ENCODE results near the gene CHST11. TPM values are rescaled to one million over a fixed set of nuclear protein-coding genes. Genes with fewer than 3 reads are reported as not detected.

Gene CHST11
- total and polyA plus RNA-seq, 2 of the 4 experiments (the other 2 are of a cell fraction), result 1.4 to 2.7 TPM

DNA sequence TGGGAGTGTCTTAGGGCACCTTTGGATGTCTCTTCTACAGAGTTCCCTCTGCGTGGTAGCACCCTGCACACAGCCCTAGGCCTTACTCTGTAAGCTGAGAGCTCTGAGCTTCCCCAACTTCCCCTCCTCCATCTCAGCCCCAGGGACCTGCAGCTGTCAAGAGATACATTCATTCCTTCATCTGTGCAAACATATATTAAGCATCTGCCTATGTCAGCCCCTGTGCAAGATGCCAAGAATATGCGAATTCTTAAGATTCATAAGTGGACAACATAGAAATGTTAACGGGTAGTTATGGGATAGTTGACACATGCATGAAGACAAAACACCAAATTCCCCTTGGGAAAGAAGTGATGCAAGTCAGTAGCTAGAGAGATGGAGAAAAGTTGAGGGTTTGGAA is 310.5 kb downstream of the CHST11 start:
- no peak for TF ChIP-seq CHD1 (IDR thresholded peaks at IDR 0.05; ENCODE audit: low read depth, low read length)
- Histone ChIP-seq H3K36me3 (ENCODE audit: control insufficient read depth, insufficient read depth, low read length) (no peaks in the 10 kb centered on the region), H4K20me1 (ENCODE audit: insufficient read depth, low read length) (no peaks in the 10 kb centered on the region), H3K9me3 (ENCODE audit: control insufficient read depth, insufficient read depth, low read length) (no peaks in the 10 kb centered on the region; the same call in 1 of the 2 replicates), H3K23ac (ENCODE audit: low read depth, low read length) (no peak overlapping the region), H3K9me1 (ENCODE audit: insufficient read depth, low read length) (peaks cover 3% of the 10 kb centered on the region; the same call in 1 of the 2 replicates), H2AFZ (replicated peaks; ENCODE audit: low read length, poor library complexity) (no peak overlapping the region), H2BK15ac (ENCODE audit: low read depth, low read length) (no peak overlapping the region), H2AK5ac (ENCODE audit: low read depth, low read length) (no peak overlapping the region), H2BK20ac (ENCODE audit: low read depth, low read length) (no peak overlapping the region), H2BK5ac (ENCODE audit: low read depth, low read length, poor library complexity, severe bottlenecking) (no peak overlapping the region), H3K14ac (replicated peaks; ENCODE audit: low read depth, low read length) (no peak overlapping the region), H3K27ac (ENCODE audit: insufficient read depth, low read length) (no peak overlapping the region), H4K8ac (ENCODE audit: low read depth in 2 of 2, low read length in 2 of 2) (no peak overlapping the region), H3K56ac (ENCODE audit: extremely low read depth, insufficient read depth, low read length) (no peak overlapping the region), H3K18ac (ENCODE audit: low read depth, low read length) (no peak overlapping the region), H2BK120ac (ENCODE audit: low read depth, low read length) (no peak overlapping the region), H3K4me1 (ENCODE audit: control insufficient read depth, insufficient read depth, low read length) (no peaks in the 10 kb centered on the region), H3K4ac (ENCODE audit: low read depth, low read length) (no peak overlapping the region), H3K79me1 (ENCODE audit: low read depth in 1 of 2, low read length in 2 of 2) (no peaks in the 10 kb centered on the region), H3K4me3 (ENCODE audit: insufficient read depth, low read depth, low read length) (no peak overlapping the region), H4K5ac (ENCODE audit: low read depth, low read length) (no peak overlapping the region), H2AK9ac (replicated peaks; ENCODE audit: low read depth, low read length, poor library complexity) (no peak overlapping the region), H3K27me3 (ENCODE audit: control insufficient read depth, insufficient read depth, low read length) (peaks cover 5% of the 10 kb centered on the region), H4K91ac (ENCODE audit: insufficient read depth, low read depth, low read length) (no peak overlapping the region), H3K4me2 (ENCODE audit: low read depth, low read length) (no peak overlapping the region), H3K9ac (ENCODE audit: low read depth, low read length) (no peak overlapping the region)
- dilution Hi-C loops (cut with HindIII; ENCODE audit: low sequenced_read_pairs, unreplicated experiment), result no loop called here
- ATAC-seq (ENCODE audit: low read depth) (no peak), DNase-seq (no peak)
- no TSS peak for BruUV-seq (replicated peaks)
- POLR2A ChIA-PET (ENCODE audit: unreplicated experiment), result no interaction called here
- CTCF ChIA-PET, result no interaction called here
- in situ Hi-C loops (cut with MboI; ENCODE audit: low sequenced_read_pairs), result no loop called here
- WGBS, 2 experiments (ENCODE audit: extremely low coverage in 2 of 2, insufficient read length in 1 of 2), result no CpG with 5 or more reads among the region's 3 CpGs
- intact Hi-C loops (cut with micrococcal nuclease), result no loop called here
